HCT116 (cell line): Measurements from ENCODE around the gene NOL3. TPM values are rescaled to one million over a fixed set of nuclear protein-coding genes. Genes with fewer than 3 reads are reported as not detected.

Source experiments
- ATAC-seq: fragments of 200-7000 bp; cut with Tn5 transposase; 2 replicates; pipeline ENCODE4 v1.9.1; 2020; ENCODE audit warnings: mild to moderate bottlenecking, moderate library complexity
- BruUV-seq: library from RNA; stranded (reverse); fragments of 400-500 nt; replicated peaks from 2 replicates; lab custom pipeline; 2021; lab: Mats Ljungman, UMichigan
- CTCF ChIA-PET: fragments of 300-600 bp; sonication (Branson Sonifier 250); formaldehyde crosslinking; loops from one replicate; lab custom pipeline; 2021; ENCODE audit warnings: antibody characterized with exemption; lab: Charles Lee
- POLR2A ChIA-PET: fragments of 300-600, 350-600 bp; sonication (Branson Sonifier 250); formaldehyde crosslinking; loops from one replicate; lab custom pipeline; 2021; ENCODE audit warnings: antibody characterized with exemption; lab: Charles Lee
- RAD21 ChIA-PET, 2 experiments: fragments of 300-600 bp; sonication (Branson Sonifier 250); formaldehyde crosslinking; loops; one replicate each; lab custom pipeline; 2023; ENCODE audit warnings: low total read pairs in 2 of 2; ENCODE audit not compliant: uncharacterized antibody in 2 of 2, unreplicated experiment in 2 of 2, low non-redundant PET in 1 of 2; lab: Charles Lee
- DNase-seq: peaks from one replicate; pipeline ENCODE4 v3.0.0-alpha.2; 2010; ENCODE audit warnings: low read depth, low spot score
- H2AFZ ChIP-seq: fragments of 200-600 bp; shearing (Covaris generic), sonication (generic); 2 replicates; pipeline ENCODE4 v1.6.1; 2017; ENCODE audit warnings: low read depth, mixed run types, mixed read lengths, antibody characterized with exemption, low read length; ENCODE audit not compliant: poor library complexity, severe bottlenecking
- H3K27ac ChIP-seq: 2 replicates; pipeline ENCODE4 v1.5.1; 2012; ENCODE audit warnings: low read depth, low read length
- H3K27me3 ChIP-seq: fragments of 200-600 bp; sonication (generic); 2 replicates; pipeline ENCODE4 v1.6.1; 2016; ENCODE audit warnings: mixed run types, low read length, mixed read lengths; ENCODE audit not compliant: insufficient read depth
- H3K36me3 ChIP-seq, 2 experiments: fragments of 200-500 bp in 1 of 2; fragments of 200-600 bp in 1 of 2; sonication (Bioruptor generic) in 1 of 2; sonication (generic) in 1 of 2; 2 replicates each; pipeline versions ENCODE4 v1.5.1 to v1.6.1; 2014 to 2016; ENCODE audit warnings: low read length in 2 of 2, inconsistent platforms in 1 of 2, mixed read lengths in 1 of 2, mixed run types in 1 of 2; ENCODE audit not compliant: insufficient read depth in 2 of 2, control insufficient read depth in 1 of 2
- H3K4me1 ChIP-seq, 2 experiments: fragments of 200-600 bp in 1 of 2; sonication (generic) in 1 of 2; 2 replicates each; pipeline versions ENCODE4 v1.5.1 to v1.6.1; 2012 to 2017; ENCODE audit warnings: low read length in 2 of 2, inconsistent platforms in 1 of 2, mild to moderate bottlenecking in 1 of 2, mixed read lengths in 1 of 2, mixed run types in 1 of 2, moderate library complexity in 1 of 2; ENCODE audit not compliant: insufficient read depth in 2 of 2, control insufficient read depth in 1 of 2
- H3K4me2 ChIP-seq: fragments of 200-600 bp; sonication (generic); 2 replicates; pipeline ENCODE4 v1.6.1; 2017; ENCODE audit warnings: mixed run types, low read length, mixed read lengths
- H3K4me3 ChIP-seq, 2 experiments: fragments of 200-600 bp in 1 of 2; sonication (generic) in 1 of 2; replicated peaks in 1 of 2; 2 replicates each; pipeline ENCODE4 v1.5.1; 2011 to 2016; ENCODE audit warnings: low read length in 2 of 2, control low read depth in 1 of 2, low read depth in 1 of 2, mild to moderate bottlenecking in 1 of 2, mixed read lengths in 1 of 2, mixed run types in 1 of 2
- H3K79me2 ChIP-seq: fragments of 200-600 bp; sonication (generic); 2 replicates; pipeline ENCODE4 v1.6.1; 2017; ENCODE audit warnings: mild to moderate bottlenecking, mixed run types, low read length, moderate library complexity, mixed read lengths; ENCODE audit not compliant: insufficient read depth
- H3K9ac ChIP-seq: fragments of 200-600 bp; sonication (generic); 2 replicates; pipeline ENCODE4 v1.6.1; 2016; ENCODE audit warnings: low read length, mixed read lengths
- H3K9me2 ChIP-seq: fragments of 200-600 bp; sonication (generic), shearing (Covaris generic); 2 replicates; pipeline ENCODE4 v1.6.1; 2017; ENCODE audit warnings: mixed run types, mild to moderate bottlenecking, moderate library complexity; ENCODE audit not compliant: insufficient read depth
- H3K9me3 ChIP-seq, 2 experiments: fragments of 200-500 bp in 1 of 2; fragments of 200-600 bp in 1 of 2; sonication (Bioruptor generic) in 1 of 2; sonication (generic) in 1 of 2; 2 replicates each; pipeline ENCODE4 v1.6.1; 2014 to 2017; ENCODE audit warnings: low read length in 2 of 2, mixed read lengths in 2 of 2, inconsistent platforms in 1 of 2, low read depth in 1 of 2, mild to moderate bottlenecking in 1 of 2, mixed run types in 1 of 2, moderate library complexity in 1 of 2; ENCODE audit not compliant: control insufficient read depth in 1 of 2, insufficient read depth in 1 of 2
- H4K20me1 ChIP-seq: fragments of 200-600 bp; sonication (generic), shearing (Covaris generic); 2 replicates; pipeline ENCODE4 v1.6.1; 2017; ENCODE audit warnings: mixed run types, mild to moderate bottlenecking, moderate library complexity; ENCODE audit not compliant: insufficient read depth
- ATF3 ChIP-seq: IDR thresholded peaks from 2 replicates; pipeline ENCODE4 v1.6.1; 2012
- CBX3 ChIP-seq: IDR thresholded peaks from 2 replicates; pipeline ENCODE4 v1.6.1; 2012; ENCODE audit warnings: low read depth
- CEBPB ChIP-seq: IDR thresholded peaks from 2 replicates; pipeline ENCODE4 v1.6.1; 2012; ENCODE audit warnings: low read depth
- CTCF ChIP-seq, 3 experiments: fragments of 200-600 bp in 1 of 3; sonication (generic) in 1 of 3; IDR thresholded peaks in 2 of 3; conservative IDR thresholded peaks in 1 of 3; 2 replicates each; pipeline ENCODE4 v1.5.1; 2012 to 2017; ENCODE audit warnings: low read depth in 2 of 3, low read length in 2 of 3, antibody characterized with exemption in 1 of 3, borderline replicate concordance in 1 of 3, control low read depth in 1 of 3, mild to moderate bottlenecking in 1 of 3, mixed read lengths in 1 of 3, mixed run types in 1 of 3, moderate library complexity in 1 of 3; ENCODE audit not compliant: insufficient read depth in 1 of 3
- EGR1 ChIP-seq: IDR thresholded peaks from 2 replicates; pipeline ENCODE4 v1.6.1; 2012; ENCODE audit warnings: low read depth
- MAX ChIP-seq: IDR thresholded peaks from 2 replicates; pipeline ENCODE4 v1.6.1; 2012
- POLR2A ChIP-seq: IDR thresholded peaks from 2 replicates; pipeline ENCODE4 v1.7.0; 2011; ENCODE audit warnings: borderline replicate concordance; ENCODE audit not compliant: insufficient read depth, insufficient read length; ENCODE audit errors: extremely low read depth
- POLR2AphosphoS5 ChIP-seq: IDR thresholded peaks from 2 replicates; pipeline ENCODE4 v1.6.1; 2011; ENCODE audit warnings: mild to moderate bottlenecking, low read depth, low read length, moderate library complexity
- RAD21 ChIP-seq: IDR thresholded peaks from 2 replicates; pipeline ENCODE4 v1.6.1; 2012; ENCODE audit warnings: low read depth, mild to moderate bottlenecking
- REST ChIP-seq: IDR thresholded peaks from 2 replicates; pipeline ENCODE4 v1.6.1; 2012; ENCODE audit warnings: low read depth
- SIN3A ChIP-seq: IDR thresholded peaks from 2 replicates; pipeline ENCODE4 v1.6.1; 2012; ENCODE audit warnings: low read depth
- SP1 ChIP-seq: IDR thresholded peaks from 2 replicates; pipeline ENCODE4 v1.6.1; 2012; ENCODE audit warnings: low read depth
- SRF ChIP-seq: IDR thresholded peaks from 2 replicates; pipeline ENCODE4 v1.6.1; 2012; ENCODE audit warnings: low read depth
- YY1 ChIP-seq: IDR thresholded peaks from 2 replicates; pipeline ENCODE4 v1.6.1; 2011; ENCODE audit warnings: low read length, low read depth, moderate library complexity, mild to moderate bottlenecking; ENCODE audit not compliant: insufficient replicate concordance; ENCODE audit errors: extremely low read depth
- ZBTB33 ChIP-seq: IDR thresholded peaks from 2 replicates; pipeline ENCODE4 v1.6.1; 2011; ENCODE audit warnings: mild to moderate bottlenecking, low read length, moderate library complexity; ENCODE audit not compliant: insufficient replicate concordance; ENCODE audit errors: extremely low read depth
- ZFX ChIP-seq: fragments of 450-650 bp; IDR thresholded peaks from 2 replicates; pipeline ENCODE4 v1.6.1; 2017
- ZNF274 ChIP-seq: fragments of 200-500 bp; sonication (Bioruptor generic); IDR thresholded peaks from 2 replicates; pipeline ENCODE4 v1.6.1; 2014; ENCODE audit warnings: mild to moderate bottlenecking, low read depth, low read length, inconsistent platforms
- intact Hi-C: fragments of 100-400 bp; cut with micrococcal nuclease; formaldehyde crosslinking; loops from 2 replicates; pipeline ENCODE4 v1.10.0; 2022
- total RNA-seq: library from RNA; stranded (reverse); gene quantifications from one replicate; pipeline ENCODE4 v1.2.1, GENCODE V29; 2021; ENCODE audit not compliant: unreplicated experiment

The NOL3 gene
- total RNA-seq, 1 experiment from 2014 or later = 54.0 TPM

- TF ChIP-seq ZNF274 = no peak
- no peak for TF ChIP-seq CEBPB
- no peak for TF ChIP-seq ZFX
- TF ChIP-seq EGR1 = no peak
- no peak for TF ChIP-seq CBX3
- TF ChIP-seq POLR2A = no peak
- TF ChIP-seq SP1 = no peak
- no peak for TF ChIP-seq SRF
- TF ChIP-seq RAD21 = no peak
- no peak for TF ChIP-seq ZBTB33
Measured at GRCh38 chr16:67198238-67198734, 27.9 kb downstream of the NOL3 start (continued).

GRCh38 chr16:67199011-67199807, 28.9 kb downstream of the NOL3 start, which contains the start of gene ELMO3:
ELMO3 (plus strand) TSS chr16:67199131; CDS start chr16:67199327, 196 bp downstream.
- no TSS peak for BruUV-seq
- Histone ChIP-seq H2AFZ (no peak within 1 kb of the TSS), H4K20me1 (no peaks in the 10 kb centered on the region; the same call in 1 of the 2 replicates), H3K9me2 (no peaks in the 10 kb centered on the region), H3K4me1 (peaks cover 15 to 33% of the 10 kb centered on the region in 2 experiments), H3K9ac (peak within 1 kb of the TSS; percentile 75), H3K4me2 (peak within 1 kb of the TSS; percentile 97), H3K4me3 (peak within 1 kb of the TSS; percentile 78), H3K27ac (peak within 1 kb of the TSS; percentile 99), H3K36me3 (peaks cover 32 to 45% of the 10 kb centered on the region in 2 experiments; a peak in 3 of 4 replicates), H3K9me3 (no peaks in the 10 kb centered on the region), H3K79me2 (peaks cover 35% of the 10 kb centered on the region), H3K27me3 (no peaks in the 10 kb centered on the region)
- DNase-seq (no peak), ATAC-seq (peak; percentile 77)
- intact Hi-C loops = no loop called here
- CTCF ChIA-PET = interaction anchor here (0.8 to 2.3 kb wide), 20 partner anchors 10 to 304 kb away, joined by 3 to 14 read pairs (median 5); partner anchors contain the start of genes ATP6V0D1, FHOD1 and TMEM208
- RAD21 ChIA-PET = no interaction called here
- POLR2A ChIA-PET = interaction anchor here (2.3 kb wide), 1 partner anchor 46 kb away, joined by 8 read pairs; no protein-coding TSS in a partner anchor
- TF ChIP-seq SIN3A (no peak), MAX (no peak), ATF3 (no peak), POLR2AphosphoS5 (peak; percentile 83), REST (no peak), YY1 (peak; percentile 32), CTCF (IDR thresholded peaks at IDR 0.05 in 2 of 3, conservative IDR thresholded peaks at IDR 0.05 in 1 of 3; ENCODE audit: borderline replicate concordance in 1 of 3, insufficient read depth in 1 of 3, low read depth in 2 of 3, low read length in 2 of 3) (peak in 2 of 3 experiments; percentile 58 to 75; a peak in 4 of 6 replicates), ZFX (peak; percentile 58; the same call in 1 of the 2 replicates)
